ENCODE data around the gene NELFCD.

The NELFCD gene

DNA sequence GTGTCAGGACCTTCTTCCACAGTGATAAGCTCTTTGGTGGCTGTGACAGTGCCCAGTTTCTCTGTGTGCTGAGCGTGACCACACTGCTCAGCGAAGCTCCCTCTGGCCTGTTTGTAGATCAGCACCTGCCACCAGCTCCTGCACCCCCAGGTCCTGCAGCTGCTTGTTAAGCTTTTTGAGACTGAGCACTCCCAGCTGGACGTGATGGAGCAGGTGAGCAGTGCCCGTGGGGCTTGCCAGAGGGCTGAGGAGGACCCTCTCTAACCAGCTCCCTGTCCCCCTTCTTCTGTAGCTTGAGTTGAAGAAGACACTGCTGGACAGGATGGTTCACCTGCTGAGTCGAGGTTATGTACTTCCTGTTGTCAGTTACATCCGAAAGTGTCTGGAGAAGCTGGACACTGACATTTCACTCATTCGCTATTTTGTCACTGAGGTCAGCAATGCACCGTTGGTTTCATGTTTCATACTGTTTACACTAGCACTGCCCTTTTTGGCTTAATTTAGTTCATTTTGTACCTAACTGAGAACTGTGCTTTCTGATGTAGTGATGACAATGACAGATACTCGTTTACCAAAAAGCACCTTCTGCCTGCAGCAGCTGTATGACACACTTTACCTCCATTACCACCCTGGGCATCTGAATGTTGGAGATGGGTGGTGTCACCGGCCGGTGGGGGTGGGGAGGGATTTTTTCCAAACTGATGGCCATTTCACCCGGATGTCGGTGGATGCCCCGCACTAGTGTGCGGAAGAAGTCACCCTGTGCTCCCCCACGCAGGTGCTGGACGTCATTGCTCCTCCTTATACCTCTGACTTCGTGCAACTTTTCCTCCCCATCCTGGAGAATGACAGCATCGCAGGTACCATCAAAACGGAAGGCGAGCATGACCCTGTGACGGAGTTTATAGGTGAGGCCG, 12.5 kb downstream of the NELFCD start:
- Histone ChIP-seq H3K9me2 (replicated peaks; ENCODE audit: insufficient read depth, low read length) (no peaks in the 10 kb centered on the region), H4K20me1 (ENCODE audit: low read depth, low read length) (no peaks in the 10 kb centered on the region), H3K27me3 (ENCODE audit: low read length) (no peaks in the 10 kb centered on the region), H3K79me2 (ENCODE audit: insufficient read depth, low read length) (no peaks in the 10 kb centered on the region), H3K4me3 (ENCODE audit: insufficient read depth, low read length, poor library complexity, severe bottlenecking) (no peak overlapping the region), H2AFZ (ENCODE audit: low read depth, low read length, severe bottlenecking) (no peak overlapping the region), H3K4me2 (ENCODE audit: low read depth, low read length, poor library complexity, severe bottlenecking) (no peak overlapping the region), H3F3A (ENCODE audit: insufficient read depth) (peaks cover 43% of the 10 kb centered on the region), H3K9me3 (ENCODE audit: insufficient read depth, low read length) (no peaks in the 10 kb centered on the region), H3K27ac (ENCODE audit: low read depth, low read length) (peak overlapping the region; percentile 3; the same call in 1 of the 2 replicates), H3K9ac (ENCODE audit: low read length) (no peak overlapping the region), H3K36me3 (ENCODE audit: low read length) (peaks cover 22% of the 10 kb centered on the region)
- TF ChIP-seq CTCF (IDR thresholded peaks at IDR 0.05; ENCODE audit: insufficient read depth, low read length, poor library complexity, severe bottlenecking) (no peak), EZH2phosphoT487 (conservative IDR thresholded peaks at IDR 0.05; ENCODE audit: low read length) (no peak)

- Histone ChIP-seq H2AFZ (ENCODE audit: low read depth, low read length, severe bottlenecking) (no peak overlapping the region), H4K20me1 (ENCODE audit: low read depth, low read length) (no peaks in the 10 kb centered on the region), H3K4me2 (ENCODE audit: low read depth, low read length, poor library complexity, severe bottlenecking) (no peak overlapping the region), H3K27ac (ENCODE audit: low read depth, low read length) (peak overlapping the region; percentile 16; the same call in 1 of the 2 replicates), H3K4me3 (ENCODE audit: insufficient read depth, low read length, poor library complexity, severe bottlenecking) (no peak overlapping the region), H3K9me2 (replicated peaks; ENCODE audit: insufficient read depth, low read length) (no peaks in the 10 kb centered on the region), H3K9ac (ENCODE audit: low read length) (no peak overlapping the region), H3K9me3 (ENCODE audit: insufficient read depth, low read length) (no peaks in the 10 kb centered on the region), H3K27me3 (ENCODE audit: low read length) (no peaks in the 10 kb centered on the region), H3F3A (ENCODE audit: insufficient read depth) (peaks cover 46% of the 10 kb centered on the region), H3K79me2 (ENCODE audit: insufficient read depth, low read length) (no peaks in the 10 kb centered on the region), H3K36me3 (ENCODE audit: low read length) (peaks cover 19% of the 10 kb centered on the region)
- TF ChIP-seq CTCF (IDR thresholded peaks at IDR 0.05; ENCODE audit: insufficient read depth, low read length, poor library complexity, severe bottlenecking), result no peak
- no peak for TF ChIP-seq EZH2phosphoT487 (conservative IDR thresholded peaks at IDR 0.05; ENCODE audit: low read length)
These were observed 13.5 kb downstream of the NELFCD start for GRCh38 chr20:58994390-58995159.

GRCh38 chr20:58995461-58996225, 14.6 kb downstream of the NELFCD start:
- Histone ChIP-seq H3K36me3 (ENCODE audit: low read length) (peaks cover 15% of the 10 kb centered on the region), H3K27me3 (ENCODE audit: low read length) (no peaks in the 10 kb centered on the region), H3K9ac (ENCODE audit: low read length) (no peak overlapping the region), H3K9me2 (replicated peaks; ENCODE audit: insufficient read depth, low read length) (no peaks in the 10 kb centered on the region), H3K79me2 (ENCODE audit: insufficient read depth, low read length) (no peaks in the 10 kb centered on the region), H3K9me3 (ENCODE audit: insufficient read depth, low read length) (no peaks in the 10 kb centered on the region), H3K4me3 (ENCODE audit: insufficient read depth, low read length, poor library complexity, severe bottlenecking) (no peak overlapping the region), H3F3A (ENCODE audit: insufficient read depth) (peaks cover 42% of the 10 kb centered on the region), H3K27ac (ENCODE audit: low read depth, low read length) (no peak overlapping the region), H4K20me1 (ENCODE audit: low read depth, low read length) (no peaks in the 10 kb centered on the region), H2AFZ (ENCODE audit: low read depth, low read length, severe bottlenecking) (no peak overlapping the region), H3K4me2 (ENCODE audit: low read depth, low read length, poor library complexity, severe bottlenecking) (no peak overlapping the region)
- TF ChIP-seq EZH2phosphoT487 (conservative IDR thresholded peaks at IDR 0.05; ENCODE audit: low read length) (no peak), CTCF (IDR thresholded peaks at IDR 0.05; ENCODE audit: insufficient read depth, low read length, poor library complexity, severe bottlenecking) (no peak)

All from SU-DHL-6 (cell line).